GM12874 (cell line): ENCODE results near the gene GABBR2.

Experiments used
- CTCF ChIP-seq: IDR thresholded peaks from 2 replicates; pipeline ENCODE4 v1.5.1; 2011; ENCODE audit warnings: low read depth, mild to moderate bottlenecking, control low read depth, low read length, moderate library complexity; ENCODE audit not compliant: insufficient read depth

Gene GABBR2

GRCh38 chr9:98315551-98316060, 393.1 kb downstream of the GABBR2 start:
- TF ChIP-seq CTCF, result peak; percentile 95

GRCh38 chr9:98315067-98315453, 393.7 kb downstream of the GABBR2 start:
- no peak for TF ChIP-seq CTCF

GRCh38 chr9:98314381-98315066, 394.2 kb downstream of the GABBR2 start:
- no peak for TF ChIP-seq CTCF

GRCh38 chr9:98312365-98312764, 396.4 kb downstream of the GABBR2 start:
- no peak for TF ChIP-seq CTCF

- no peak for TF ChIP-seq CTCF
These were observed 397.2 kb downstream of the GABBR2 start for GRCh38 chr9:98311541-98311940.

GRCh38 chr9:98310752-98311392, 397.9 kb downstream of the GABBR2 start:
- TF ChIP-seq CTCF, result no peak

- TF ChIP-seq CTCF, result no peak
These were observed 402.2 kb downstream of the GABBR2 start for GRCh38 chr9:98306384-98307145.
